Measurements from ENCODE around the gene MBNL2. TPM values are rescaled to one million over a fixed set of nuclear protein-coding genes. Genes with fewer than 3 reads are reported as not detected.

Gene MBNL2
- total RNA-seq, 1 experiment from 2014 or later = 32.9 TPM

GRCh38 chr13:97259798-97260714, 37.9 kb downstream of the MBNL2 start:
- peak in 1 of 2 experiments; percentile 9 for DNase-seq

GRCh38 chr13:97261254-97262005, 39.3 kb downstream of the MBNL2 start:
- H3K36me3 ChIP-seq = no peaks in the 10 kb centered on the region
- DNase-seq = no peak
- H3K27ac ChIP-seq = no peak overlapping the region
- H3K4me1 ChIP-seq = peaks cover 7% of the 10 kb centered on the region
- H3K9me3 ChIP-seq (replicated peaks) = no peaks in the 10 kb centered on the region
- H3K4me3 ChIP-seq = no peak overlapping the region
- H3K27me3 ChIP-seq = no peaks in the 10 kb centered on the region

More at GRCh38 chr13:97259798-97260714, 37.9 kb downstream of the MBNL2 start:
- Histone ChIP-seq H3K36me3 (no peaks in the 10 kb centered on the region), H3K27me3 (no peaks in the 10 kb centered on the region), H3K27ac (peak overlapping the region; percentile 25), H3K9me3 (replicated peaks) (no peaks in the 10 kb centered on the region), H3K4me3 (no peak overlapping the region), H3K4me1 (peaks cover 7% of the 10 kb centered on the region)

GRCh38 chr13:97262058-97262457, 39.9 kb downstream of the MBNL2 start:
- no peak for DNase-seq
- Histone ChIP-seq H3K27ac (no peak overlapping the region), H3K9me3 (replicated peaks) (no peaks in the 10 kb centered on the region), H3K4me1 (peaks cover 7% of the 10 kb centered on the region), H3K4me3 (no peak overlapping the region), H3K36me3 (no peaks in the 10 kb centered on the region), H3K27me3 (no peaks in the 10 kb centered on the region)

- no peak overlapping the region for H3K4me3 ChIP-seq
- no peak overlapping the region for H3K27ac ChIP-seq
- no peaks in the 10 kb centered on the region for H3K27me3 ChIP-seq
- DNase-seq = no peak
- H3K9me3 ChIP-seq (replicated peaks) = no peaks in the 10 kb centered on the region
- peaks cover 2% of the 10 kb centered on the region; the same call in 1 of the 2 replicates for H3K4me1 ChIP-seq
- H3K36me3 ChIP-seq = no peaks in the 10 kb centered on the region
These were observed 41.0 kb downstream of the MBNL2 start for GRCh38 chr13:97263160-97263559.

GRCh38 chr13:97264663-97265062, 42.5 kb downstream of the MBNL2 start:
- no peak overlapping the region for H3K27ac ChIP-seq
- no peak for DNase-seq
- H3K4me1 ChIP-seq = no peaks in the 10 kb centered on the region
- no peak overlapping the region for H3K4me3 ChIP-seq
- no peaks in the 10 kb centered on the region for H3K9me3 ChIP-seq (replicated peaks)
- no peaks in the 10 kb centered on the region; the same call in 1 of the 2 replicates for H3K36me3 ChIP-seq
- H3K27me3 ChIP-seq = no peaks in the 10 kb centered on the region

GRCh38 chr13:97266332-97266731, 44.2 kb downstream of the MBNL2 start:
- no peaks in the 10 kb centered on the region for H3K27me3 ChIP-seq
- no peaks in the 10 kb centered on the region for H3K9me3 ChIP-seq (replicated peaks)
- no peaks in the 10 kb centered on the region; the same call in 1 of the 2 replicates for H3K36me3 ChIP-seq
- no peaks in the 10 kb centered on the region for H3K4me1 ChIP-seq
- H3K4me3 ChIP-seq = no peak overlapping the region
- no peak overlapping the region for H3K27ac ChIP-seq
- no peak for DNase-seq

GRCh38 chr13:97266772-97267417, 44.8 kb downstream of the MBNL2 start:
- no peak overlapping the region for H3K27ac ChIP-seq

GRCh38 chr13:97267418-97268059, 45.4 kb downstream of the MBNL2 start:
- Histone ChIP-seq H3K4me1 (no peaks in the 10 kb centered on the region), H3K36me3 (no peaks in the 10 kb centered on the region; the same call in 1 of the 2 replicates), H3K27me3 (no peaks in the 10 kb centered on the region), H3K27ac (no peak overlapping the region), H3K4me3 (no peak overlapping the region), H3K9me3 (replicated peaks) (no peaks in the 10 kb centered on the region)
- no peak for DNase-seq

More at GRCh38 chr13:97266772-97267417, 44.8 kb downstream of the MBNL2 start:
- DNase-seq = no peak
- Histone ChIP-seq H3K4me1 (no peaks in the 10 kb centered on the region), H3K9me3 (replicated peaks) (no peaks in the 10 kb centered on the region), H3K27me3 (no peaks in the 10 kb centered on the region), H3K36me3 (no peaks in the 10 kb centered on the region; the same call in 1 of the 2 replicates), H3K4me3 (no peak overlapping the region)

- Histone ChIP-seq H3K9me3 (replicated peaks) (no peaks in the 10 kb centered on the region), H3K36me3 (no peaks in the 10 kb centered on the region; the same call in 1 of the 2 replicates), H3K27ac (no peak overlapping the region), H3K27me3 (no peaks in the 10 kb centered on the region), H3K4me3 (no peak overlapping the region), H3K4me1 (no peaks in the 10 kb centered on the region)
- DNase-seq = no peak
These were observed 46.6 kb downstream of the MBNL2 start for GRCh38 chr13:97268772-97269171.

- H3K4me1 ChIP-seq = peaks cover under 1% of the 10 kb centered on the region; the same call in 1 of the 2 replicates
- no peak overlapping the region for H3K27ac ChIP-seq
- DNase-seq = no peak
- H3K36me3 ChIP-seq = no peaks in the 10 kb centered on the region; the same call in 1 of the 2 replicates
- H3K9me3 ChIP-seq (replicated peaks) = no peaks in the 10 kb centered on the region
- H3K27me3 ChIP-seq = no peaks in the 10 kb centered on the region
- H3K4me3 ChIP-seq = no peak overlapping the region
These were observed 47.5 kb downstream of the MBNL2 start for GRCh38 chr13:97269603-97270002.

- peaks cover 5% of the 10 kb centered on the region; the same call in 1 of the 2 replicates for H3K4me1 ChIP-seq
- H3K27ac ChIP-seq = no peak overlapping the region
- no peaks in the 10 kb centered on the region for H3K27me3 ChIP-seq
- H3K4me3 ChIP-seq = no peak overlapping the region
- no peak for DNase-seq
- H3K36me3 ChIP-seq = peaks cover 18% of the 10 kb centered on the region
- no peaks in the 10 kb centered on the region for H3K9me3 ChIP-seq (replicated peaks)
These were observed 50.4 kb downstream of the MBNL2 start for GRCh38 chr13:97272526-97272925.

- no peaks in the 10 kb centered on the region for H3K9me3 ChIP-seq (replicated peaks)
- H3K27ac ChIP-seq = no peak overlapping the region
- peaks cover 5% of the 10 kb centered on the region; the same call in 1 of the 2 replicates for H3K4me1 ChIP-seq
- H3K27me3 ChIP-seq = no peaks in the 10 kb centered on the region
- peaks cover 18% of the 10 kb centered on the region for H3K36me3 ChIP-seq
- DNase-seq = no peak
- no peak overlapping the region for H3K4me3 ChIP-seq
These were observed 51.3 kb downstream of the MBNL2 start for GRCh38 chr13:97273341-97273831.

GRCh38 chr13:97274829-97275649, 52.9 kb downstream of the MBNL2 start:
- no peak for DNase-seq
- H3K9me3 ChIP-seq (replicated peaks) = no peaks in the 10 kb centered on the region
- H3K27ac ChIP-seq = no peak overlapping the region
- peaks cover 7% of the 10 kb centered on the region for H3K4me1 ChIP-seq
- H3K36me3 ChIP-seq = peaks cover 18% of the 10 kb centered on the region
- no peak overlapping the region for H3K4me3 ChIP-seq
- no peaks in the 10 kb centered on the region for H3K27me3 ChIP-seq

Data from SJCRH30 (cell line).